RPMI7951 (cell line): Measurements from ENCODE around the gene KIRREL3. TPM values are rescaled to one million over a fixed set of nuclear protein-coding genes. Genes with fewer than 3 reads are reported as not detected.
A peak's percentile ranks its signal among the peaks of the same experiment; 100 is the strongest.

Source experiments
- DNase-seq: peaks from one replicate; pipeline ENCODE4 v3.0.0-alpha.2; 2012; ENCODE audit warnings: low read depth
- total RNA-seq: library from RNA; depleted of rRNA; stranded (reverse); fragments of >200 nt; shearing (Covaris generic); gene quantifications from 2 replicates; pipeline ENCODE4 v1.2.3, GENCODE V29; 2014

KIRREL3 gene
- total RNA-seq, 1 experiment from 2014 or later: 0.24 TPM

- DNase-seq: no peak
Measured at GRCh38 chr11:126583101-126583500, 417.5 kb downstream of the KIRREL3 start.

GRCh38 chr11:126581871-126582648 lies 418.5 kb downstream of the KIRREL3 start:
- DNase-seq: no peak

GRCh38 chr11:126578426-126578825 lies 422.1 kb downstream of the KIRREL3 start:
- DNase-seq: no peak

GRCh38 chr11:126578021-126578420 lies 422.5 kb downstream of the KIRREL3 start:
- no peak for DNase-seq

- DNase-seq: no peak
Measured at GRCh38 chr11:126575849-126576248, 424.7 kb downstream of the KIRREL3 start.

GRCh38 chr11:126573325-126573978 lies 427.1 kb downstream of the KIRREL3 start:
- DNase-seq: no peak

- no peak for DNase-seq
Measured at GRCh38 chr11:126570489-126570888, 430.1 kb downstream of the KIRREL3 start.

GRCh38 chr11:126567419-126567818 lies 433.2 kb downstream of the KIRREL3 start:
- DNase-seq: no peak

- no peak for DNase-seq
Measured at GRCh38 chr11:126564566-126564965, 436.0 kb downstream of the KIRREL3 start.

GRCh38 chr11:126561327-126561893 lies 439.2 kb downstream of the KIRREL3 start:
- peak; percentile 67 for DNase-seq

GRCh38 chr11:126560221-126560620 lies 440.3 kb downstream of the KIRREL3 start:
- DNase-seq: no peak

GRCh38 chr11:126548581-126549550 lies 451.7 kb downstream of the KIRREL3 start:
- DNase-seq: no peak

GRCh38 chr11:126547691-126548090 lies 452.9 kb downstream of the KIRREL3 start:
- peak; percentile 82 for DNase-seq

GRCh38 chr11:126547161-126547560 lies 453.4 kb downstream of the KIRREL3 start:
- peak; percentile 99 for DNase-seq

- DNase-seq: no peak
Measured at GRCh38 chr11:126546694-126547093, 453.9 kb downstream of the KIRREL3 start.

GRCh38 chr11:126546191-126546590 lies 454.4 kb downstream of the KIRREL3 start:
- peak; percentile 53 for DNase-seq

GRCh38 chr11:126545057-126545555 lies 455.5 kb downstream of the KIRREL3 start:
- no peak for DNase-seq

GRCh38 chr11:126544108-126545056 lies 456.2 kb downstream of the KIRREL3 start:
- peak; percentile 82 for DNase-seq

GRCh38 chr11:126543691-126544090 lies 456.9 kb downstream of the KIRREL3 start:
- peak; percentile 29 for DNase-seq

- no peak for DNase-seq
Measured at GRCh38 chr11:126542334-126543015, 458.1 kb downstream of the KIRREL3 start.
